Karpas-422 (cell line): ENCODE data around the gene DNAH5. TPM values are rescaled to one million over a fixed set of nuclear protein-coding genes. Genes with fewer than 3 reads are reported as not detected.

ENCODE experiments used
- DNase-seq: peaks from one replicate; pipeline ENCODE4 v3.0.0-alpha.2; 2015
- H2AFZ ChIP-seq: fragments of 200-600 bp; sonication (generic); 2 replicates; pipeline ENCODE4 v1.6.1; 2014; ENCODE audit warnings: antibody characterized with exemption, low read length, mixed read lengths
- H3K27ac ChIP-seq: fragments of 200-600 bp; sonication (generic); 2 replicates; pipeline ENCODE4 v1.5.1; 2014; ENCODE audit warnings: mild to moderate bottlenecking, low read length, moderate library complexity
- H3K27me3 ChIP-seq: fragments of 200-600 bp; sonication (generic); 2 replicates; pipeline ENCODE4 v1.6.1; 2014; ENCODE audit warnings: low read length, mixed read lengths
- H3K36me3 ChIP-seq: fragments of 200-600 bp; sonication (generic); 2 replicates; pipeline ENCODE4 v1.6.1; 2014; ENCODE audit warnings: low read length, mixed read lengths; ENCODE audit not compliant: insufficient read depth
- H3K4me1 ChIP-seq: fragments of 200-600 bp; sonication (generic); 2 replicates; pipeline ENCODE4 v1.6.1; 2014; ENCODE audit warnings: mild to moderate bottlenecking, low read length, mixed read lengths
- H3K4me2 ChIP-seq: fragments of 200-600 bp; sonication (generic); 2 replicates; pipeline ENCODE4 v1.6.1; 2014; ENCODE audit warnings: low read length, low read depth, mild to moderate bottlenecking; ENCODE audit not compliant: poor library complexity, severe bottlenecking
- H3K4me3 ChIP-seq: fragments of 200-600 bp; sonication (generic); 2 replicates; pipeline ENCODE4 v1.5.1; 2014; ENCODE audit warnings: mild to moderate bottlenecking, antibody characterized with exemption, low read length, mixed read lengths
- H3K79me2 ChIP-seq: fragments of 200-600 bp; sonication (generic); 2 replicates; pipeline ENCODE4 v1.6.1; 2014; ENCODE audit warnings: mild to moderate bottlenecking, low read length, mixed read lengths
- H3K9ac ChIP-seq: fragments of 200-600 bp; sonication (generic); 2 replicates; pipeline ENCODE4 v1.6.0; 2014; ENCODE audit warnings: low read length
- H3K9me2 ChIP-seq: fragments of 200-600 bp; sonication (generic), shearing (Covaris generic); replicated peaks from 2 replicates; pipeline ENCODE4 v1.6.0; 2014; ENCODE audit warnings: mild to moderate bottlenecking, low read length, moderate library complexity; ENCODE audit not compliant: insufficient read depth
- H3K9me3 ChIP-seq: fragments of 300-700, 200-600 bp; sonication (generic); 2 replicates; pipeline ENCODE4 v1.6.1; 2014; ENCODE audit warnings: low read length, mixed read lengths
- H4K20me1 ChIP-seq: fragments of 200-600 bp; sonication (generic); 2 replicates; pipeline ENCODE4 v1.6.1; 2014; ENCODE audit warnings: mild to moderate bottlenecking, antibody characterized with exemption, low read length, low read depth; ENCODE audit not compliant: insufficient read depth
- total RNA-seq: library from RNA; depleted of rRNA; stranded (reverse); fragments of >200 nt; shearing (Covaris generic); gene quantifications from 2 replicates; pipeline ENCODE4 v1.2.3, GENCODE V29; 2014; ENCODE audit warnings: low replicate concordance

The DNAH5 gene
- total RNA-seq, 1 experiment from 2014 or later = not detected

GRCh38 chr5:13913962-13914361 is 30.5 kb downstream of the DNAH5 start:
- no peak overlapping the region for H3K27ac ChIP-seq
- no peak overlapping the region for H3K4me2 ChIP-seq
- no peaks in the 10 kb centered on the region for H3K36me3 ChIP-seq
- peaks cover 16% of the 10 kb centered on the region for H3K9me3 ChIP-seq
- no peak overlapping the region for H2AFZ ChIP-seq
- no peaks in the 10 kb centered on the region for H3K9me2 ChIP-seq
- no peak for DNase-seq
- H3K4me1 ChIP-seq = no peaks in the 10 kb centered on the region
- no peak overlapping the region for H3K4me3 ChIP-seq
- no peaks in the 10 kb centered on the region for H4K20me1 ChIP-seq
- no peaks in the 10 kb centered on the region for H3K79me2 ChIP-seq
- H3K27me3 ChIP-seq = no peaks in the 10 kb centered on the region
- no peak overlapping the region for H3K9ac ChIP-seq

- Histone ChIP-seq H4K20me1 (no peaks in the 10 kb centered on the region), H3K4me3 (no peak overlapping the region), H3K36me3 (no peaks in the 10 kb centered on the region), H2AFZ (no peak overlapping the region), H3K9me2 (no peaks in the 10 kb centered on the region), H3K9ac (no peak overlapping the region), H3K9me3 (peaks cover 17% of the 10 kb centered on the region), H3K27me3 (no peaks in the 10 kb centered on the region), H3K79me2 (no peaks in the 10 kb centered on the region), H3K4me1 (no peaks in the 10 kb centered on the region), H3K27ac (no peak overlapping the region), H3K4me2 (no peak overlapping the region)
- no peak for DNase-seq
Observed at GRCh38 chr5:13910637-13911288, 33.7 kb downstream of the DNAH5 start.

GRCh38 chr5:13910201-13910600 is 34.3 kb downstream of the DNAH5 start:
- H3K27me3 ChIP-seq = no peaks in the 10 kb centered on the region

GRCh38 chr5:13909271-13909670 is 35.2 kb downstream of the DNAH5 start:
- H3K9me2 ChIP-seq = no peaks in the 10 kb centered on the region
- H3K27ac ChIP-seq = no peak overlapping the region
- H3K4me1 ChIP-seq = no peaks in the 10 kb centered on the region
- no peak overlapping the region for H3K4me2 ChIP-seq
- no peaks in the 10 kb centered on the region for H3K36me3 ChIP-seq
- no peak overlapping the region for H3K9ac ChIP-seq
- no peak overlapping the region for H3K4me3 ChIP-seq
- H4K20me1 ChIP-seq = no peaks in the 10 kb centered on the region
- no peaks in the 10 kb centered on the region for H3K79me2 ChIP-seq
- DNase-seq = no peak
- no peaks in the 10 kb centered on the region for H3K27me3 ChIP-seq
- H3K9me3 ChIP-seq = peaks cover 24% of the 10 kb centered on the region
- no peak overlapping the region for H2AFZ ChIP-seq

More at GRCh38 chr5:13910201-13910600, 34.3 kb downstream of the DNAH5 start:
- Histone ChIP-seq H3K4me2 (no peak overlapping the region), H3K27ac (no peak overlapping the region), H3K4me3 (no peak overlapping the region), H3K9me3 (peaks cover 23% of the 10 kb centered on the region), H3K36me3 (no peaks in the 10 kb centered on the region), H4K20me1 (no peaks in the 10 kb centered on the region), H3K9ac (no peak overlapping the region), H3K4me1 (no peaks in the 10 kb centered on the region), H3K9me2 (no peaks in the 10 kb centered on the region), H3K79me2 (no peaks in the 10 kb centered on the region), H2AFZ (no peak overlapping the region)
- no peak for DNase-seq

GRCh38 chr5:13898569-13898968 is 45.9 kb downstream of the DNAH5 start:
- Histone ChIP-seq H3K27ac (no peak overlapping the region), H4K20me1 (no peaks in the 10 kb centered on the region), H3K79me2 (no peaks in the 10 kb centered on the region), H3K9ac (no peak overlapping the region), H3K4me1 (no peaks in the 10 kb centered on the region), H3K4me2 (no peak overlapping the region), H2AFZ (no peak overlapping the region), H3K9me3 (peaks cover 33% of the 10 kb centered on the region), H3K4me3 (no peak overlapping the region), H3K9me2 (no peaks in the 10 kb centered on the region), H3K36me3 (no peaks in the 10 kb centered on the region), H3K27me3 (no peaks in the 10 kb centered on the region)
- no peak for DNase-seq

GRCh38 chr5:13878357-13878756 is 66.1 kb downstream of the DNAH5 start:
- peaks cover 51% of the 10 kb centered on the region for H3K9me3 ChIP-seq
- no peak overlapping the region for H3K9ac ChIP-seq
- DNase-seq = no peak
- H3K79me2 ChIP-seq = no peaks in the 10 kb centered on the region
- no peak overlapping the region for H3K4me2 ChIP-seq
- no peak overlapping the region for H3K4me3 ChIP-seq
- no peaks in the 10 kb centered on the region for H3K36me3 ChIP-seq
- H4K20me1 ChIP-seq = no peaks in the 10 kb centered on the region
- H3K9me2 ChIP-seq = no peaks in the 10 kb centered on the region
- H3K27me3 ChIP-seq = no peaks in the 10 kb centered on the region
- H3K27ac ChIP-seq = no peak overlapping the region
- H3K4me1 ChIP-seq = no peaks in the 10 kb centered on the region
- H2AFZ ChIP-seq = no peak overlapping the region

GRCh38 chr5:13866792-13867191 is 77.7 kb downstream of the DNAH5 start:
- DNase-seq = peak; percentile 53

GRCh38 chr5:13865312-13865711 is 79.2 kb downstream of the DNAH5 start:
- Histone ChIP-seq H3K79me2 (no peaks in the 10 kb centered on the region), H4K20me1 (no peaks in the 10 kb centered on the region), H3K36me3 (no peaks in the 10 kb centered on the region), H3K4me3 (no peak overlapping the region), H3K9me2 (no peaks in the 10 kb centered on the region), H3K27ac (no peak overlapping the region), H2AFZ (no peak overlapping the region), H3K4me1 (no peaks in the 10 kb centered on the region), H3K27me3 (no peaks in the 10 kb centered on the region), H3K4me2 (no peak overlapping the region), H3K9me3 (peaks cover 39% of the 10 kb centered on the region), H3K9ac (no peak overlapping the region)
- DNase-seq = no peak

More at GRCh38 chr5:13866792-13867191, 77.7 kb downstream of the DNAH5 start:
- Histone ChIP-seq H2AFZ (no peak overlapping the region), H3K4me3 (no peak overlapping the region), H3K27me3 (no peaks in the 10 kb centered on the region), H3K79me2 (no peaks in the 10 kb centered on the region), H3K9ac (no peak overlapping the region), H3K27ac (no peak overlapping the region), H3K9me2 (no peaks in the 10 kb centered on the region), H3K4me1 (no peaks in the 10 kb centered on the region), H3K4me2 (no peak overlapping the region), H3K9me3 (peaks cover 29% of the 10 kb centered on the region), H4K20me1 (no peaks in the 10 kb centered on the region), H3K36me3 (no peaks in the 10 kb centered on the region)
